Limb (tissue), 2 donors: Measurements from ENCODE around the gene SLC43A3.
"Not testable (repeated sequence)": the region's sequence is repeated elsewhere in the genome, so short reads cannot be mapped to it uniquely, and the experiment has no call there.

Experiments used
- DNase-seq, 2 donors: peaks; one replicate each; pipeline ENCODE4 v3.0.0-alpha.2; 2016; ENCODE audit errors: extremely low spot score in 2 of 2

SLC43A3 gene

GRCh38 chr11:57407010-57407920 lies 19.7 kb downstream of the SLC43A3 start:
- no peak for DNase-seq

GRCh38 chr11:57406337-57406904 lies 20.5 kb downstream of the SLC43A3 start:
- no peak for DNase-seq

GRCh38 chr11:57405271-57405860 lies 21.6 kb downstream of the SLC43A3 start:
- DNase-seq: no peak

- DNase-seq: no peak
Measured at GRCh38 chr11:57403802-57404147, 23.1 kb downstream of the SLC43A3 start.

GRCh38 chr11:57403003-57403801 lies 23.7 kb downstream of the SLC43A3 start:
- DNase-seq: not testable (repeated sequence)

- DNase-seq: no peak
Measured at GRCh38 chr11:57402188-57403002, 24.5 kb downstream of the SLC43A3 start.

- DNase-seq: no peak
Measured at GRCh38 chr11:57399972-57400578, 26.8 kb downstream of the SLC43A3 start.

GRCh38 chr11:57399221-57399620 lies 27.7 kb downstream of the SLC43A3 start:
- no peak for DNase-seq

GRCh38 chr11:57397394-57397990 lies 29.4 kb downstream of the SLC43A3 start:
- no peak for DNase-seq

GRCh38 chr11:57396744-57397143 lies 30.2 kb downstream of the SLC43A3 start:
- no peak for DNase-seq

- DNase-seq: no peak
Measured at GRCh38 chr11:57395905-57396623, 30.9 kb downstream of the SLC43A3 start.

GRCh38 chr11:57394203-57394965 lies 32.5 kb downstream of the SLC43A3 start:
- no peak for DNase-seq

GRCh38 chr11:57392763-57393105 lies 34.2 kb downstream of the SLC43A3 start:
- no peak for DNase-seq

GRCh38 chr11:57392066-57392762 lies 34.7 kb downstream of the SLC43A3 start:
- DNase-seq: no peak

GRCh38 chr11:57391539-57391938 lies 35.4 kb downstream of the SLC43A3 start:
- DNase-seq: no peak

GRCh38 chr11:57391111-57391510 lies 35.8 kb downstream of the SLC43A3 start:
- no peak for DNase-seq

- DNase-seq: no peak
Measured at GRCh38 chr11:57390535-57390934, 36.4 kb downstream of the SLC43A3 start, which contains the start of gene PRG2. Gene PRG2, minus strand, starts transcription at chr11:57390650. Its CDS starts 706 bp downstream, at chr11:57389944.
